GM19463 (cell line): ENCODE results near the gene CCR5.

ENCODE experiments used
- ATAC-seq: cut with Tn5 transposase; IDR thresholded peaks from one replicate; pipeline ENCODE4 v1.9.1; 2021; ENCODE audit warnings: mild to moderate bottlenecking, moderate library complexity; ENCODE audit not compliant: unreplicated experiment

CCR5 gene

GRCh38 chr3:46406443-46406787 lies 35.7 kb downstream of the CCR5 start:
- no peak for ATAC-seq

DNA sequence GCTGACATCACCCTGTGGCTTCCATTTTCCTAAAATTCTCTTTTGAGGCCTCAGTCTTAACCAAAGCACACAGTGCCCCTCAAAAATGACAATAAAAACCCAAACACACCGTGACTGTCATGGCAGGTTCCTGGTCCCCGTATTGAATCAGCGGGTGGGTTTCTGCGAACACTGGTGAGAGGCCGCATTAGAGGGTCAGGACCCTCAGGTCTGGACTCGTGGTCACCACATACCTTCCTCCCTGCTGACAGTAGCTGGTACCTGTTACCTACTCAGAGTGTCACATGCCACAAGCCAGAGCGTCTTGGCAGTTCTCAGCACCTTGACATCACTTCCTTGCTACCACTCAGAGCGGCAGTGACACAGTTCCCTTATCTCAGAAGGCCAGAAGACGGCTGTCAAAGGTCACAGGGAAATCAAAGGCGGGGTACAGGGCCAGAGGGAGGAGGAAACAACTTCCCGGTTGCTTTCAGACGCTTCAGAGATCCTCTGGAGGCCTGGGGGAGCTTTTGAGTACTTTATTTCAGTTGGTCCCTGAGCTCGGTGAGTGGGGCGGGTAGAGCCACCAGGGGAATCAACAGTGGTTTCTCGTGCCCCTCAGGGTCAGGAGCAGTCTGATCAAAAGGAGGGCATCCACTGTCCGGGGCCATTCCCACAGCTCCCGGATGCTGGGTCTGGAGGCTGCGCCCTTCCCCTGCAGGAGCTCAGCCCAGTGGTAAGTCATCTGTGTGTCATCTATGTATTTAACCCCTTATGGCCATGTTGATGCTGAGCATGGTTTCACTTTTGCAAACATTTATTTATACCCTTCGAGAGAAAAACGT lies 36.3 kb downstream of the CCR5 start, which contains the start of the genes CCR5AS and CCRL2:
Gene CCR5AS (minus strand): TSS at position 279 of the 824 bp plus-strand sequence.
Gene CCRL2 (plus strand): TSS at position 472 of the 824 bp plus-strand sequence. CDS start 821 bp downstream, outside the sequence.
- no peak for ATAC-seq

DNA sequence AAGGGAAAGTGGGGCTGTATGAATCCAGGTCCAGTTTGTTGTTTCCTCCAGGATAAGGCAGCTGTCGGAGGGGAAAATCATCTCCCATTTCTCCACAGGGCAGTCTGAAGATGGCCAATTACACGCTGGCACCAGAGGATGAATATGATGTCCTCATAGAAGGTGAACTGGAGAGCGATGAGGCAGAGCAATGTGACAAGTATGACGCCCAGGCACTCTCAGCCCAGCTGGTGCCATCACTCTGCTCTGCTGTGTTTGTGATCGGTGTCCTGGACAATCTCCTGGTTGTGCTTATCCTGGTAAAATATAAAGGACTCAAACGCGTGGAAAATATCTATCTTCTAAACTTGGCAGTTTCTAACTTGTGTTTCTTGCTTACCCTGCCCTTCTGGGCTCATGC lies 37.2 kb downstream of the CCR5 start:
- no peak for ATAC-seq

DNA sequence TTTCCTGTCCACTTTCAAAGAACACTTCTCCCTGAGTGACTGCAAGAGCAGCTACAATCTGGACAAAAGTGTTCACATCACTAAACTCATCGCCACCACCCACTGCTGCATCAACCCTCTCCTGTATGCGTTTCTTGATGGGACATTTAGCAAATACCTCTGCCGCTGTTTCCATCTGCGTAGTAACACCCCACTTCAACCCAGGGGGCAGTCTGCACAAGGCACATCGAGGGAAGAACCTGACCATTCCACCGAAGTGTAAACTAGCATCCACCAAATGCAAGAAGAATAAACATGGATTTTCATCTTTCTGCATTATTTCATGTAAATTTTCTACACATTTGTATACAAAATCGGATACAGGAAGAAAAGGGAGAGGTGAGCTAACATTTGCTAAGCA lies 38.1 kb downstream of the CCR5 start:
- no peak for ATAC-seq

DNA sequence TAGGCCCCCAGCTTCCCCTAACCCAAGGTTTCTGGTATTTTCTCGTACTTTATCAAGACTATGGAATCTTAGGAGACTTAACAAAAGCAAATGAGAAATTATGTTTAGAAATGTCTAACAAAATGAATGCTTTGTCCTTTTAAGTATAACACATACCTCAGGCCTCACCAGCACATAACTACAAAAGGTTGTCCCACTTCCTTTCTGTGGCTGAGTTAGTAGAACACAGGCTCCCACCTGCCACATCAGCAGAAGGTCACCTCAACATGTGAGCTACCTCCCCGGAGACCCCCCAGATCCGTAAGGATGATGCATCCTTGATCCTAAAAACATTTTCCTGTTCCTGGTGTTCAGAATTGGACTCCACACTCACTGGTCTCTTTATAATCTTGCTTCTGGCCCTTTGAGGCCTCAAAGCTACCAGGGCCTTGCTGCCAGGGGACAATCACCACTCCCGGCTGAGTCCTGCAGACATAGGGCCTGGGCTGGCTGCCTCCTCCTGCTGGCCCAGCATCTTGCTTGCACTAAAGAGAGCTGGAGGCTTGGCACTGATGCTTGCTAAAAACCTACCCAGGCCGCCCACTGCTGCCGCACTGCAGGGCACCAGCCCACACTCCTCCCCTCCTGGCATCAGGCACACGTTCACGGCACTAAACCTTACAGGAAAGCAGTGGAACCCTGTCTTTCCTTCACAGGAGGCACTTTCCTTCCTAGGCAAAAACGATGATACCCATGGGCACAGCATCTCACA lies 39.2 kb downstream of the CCR5 start:
- no peak for ATAC-seq

GRCh38 chr3:46410669-46411068 lies 39.9 kb downstream of the CCR5 start:
- no peak for ATAC-seq

GRCh38 chr3:46411271-46411670 lies 40.5 kb downstream of the CCR5 start:
- ATAC-seq, result no peak

DNA sequence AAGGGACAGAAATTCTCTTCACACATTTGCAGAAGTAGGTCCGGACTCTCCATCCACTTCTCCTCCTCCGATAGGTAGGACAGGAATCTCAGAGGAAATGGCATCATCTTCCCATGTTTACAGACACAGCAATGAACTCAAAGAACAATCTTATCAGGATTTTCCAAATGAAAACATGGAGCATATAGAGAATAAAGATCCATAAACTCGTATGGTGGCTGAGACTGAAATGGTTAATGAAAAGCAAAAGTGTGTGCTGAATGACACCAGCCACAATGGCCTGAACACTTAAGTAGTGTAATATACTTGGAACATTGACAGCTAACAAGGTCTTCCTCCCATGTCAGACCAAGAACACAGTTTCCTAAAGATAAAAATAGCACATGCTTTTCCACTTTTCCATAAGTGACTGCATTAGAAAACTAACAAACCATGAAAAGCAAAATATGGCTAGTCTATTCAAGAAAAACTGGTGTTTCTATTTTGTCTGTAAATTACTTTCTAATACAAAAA lies 42.1 kb downstream of the CCR5 start:
- ATAC-seq, result no peak

DNA sequence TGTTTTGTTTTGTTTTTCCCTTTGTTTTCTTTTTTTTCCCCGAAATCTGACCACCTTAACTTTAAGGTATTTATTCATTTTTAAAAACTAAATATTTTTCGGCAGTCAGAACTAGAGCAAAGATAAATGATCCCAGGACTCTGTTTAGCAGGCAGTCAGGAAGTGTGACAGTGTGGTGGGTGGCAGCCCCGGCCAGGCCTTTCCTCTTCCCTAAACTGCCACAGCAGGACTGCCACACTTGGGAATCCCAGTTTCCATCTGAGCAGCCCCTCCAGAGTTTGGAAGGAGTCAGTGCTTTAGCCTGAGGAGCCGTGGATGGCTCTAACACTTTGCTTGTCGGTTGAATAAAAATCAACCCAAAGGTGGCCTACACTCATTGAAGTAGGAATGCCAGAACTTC lies 43.2 kb downstream of the CCR5 start:
- no peak for ATAC-seq

- no peak for ATAC-seq
These were observed 44.0 kb downstream of the CCR5 start for GRCh38 chr3:46414739-46415138.

- no peak for ATAC-seq
These were observed 45.5 kb downstream of the CCR5 start for GRCh38 chr3:46416125-46416810.

DNA sequence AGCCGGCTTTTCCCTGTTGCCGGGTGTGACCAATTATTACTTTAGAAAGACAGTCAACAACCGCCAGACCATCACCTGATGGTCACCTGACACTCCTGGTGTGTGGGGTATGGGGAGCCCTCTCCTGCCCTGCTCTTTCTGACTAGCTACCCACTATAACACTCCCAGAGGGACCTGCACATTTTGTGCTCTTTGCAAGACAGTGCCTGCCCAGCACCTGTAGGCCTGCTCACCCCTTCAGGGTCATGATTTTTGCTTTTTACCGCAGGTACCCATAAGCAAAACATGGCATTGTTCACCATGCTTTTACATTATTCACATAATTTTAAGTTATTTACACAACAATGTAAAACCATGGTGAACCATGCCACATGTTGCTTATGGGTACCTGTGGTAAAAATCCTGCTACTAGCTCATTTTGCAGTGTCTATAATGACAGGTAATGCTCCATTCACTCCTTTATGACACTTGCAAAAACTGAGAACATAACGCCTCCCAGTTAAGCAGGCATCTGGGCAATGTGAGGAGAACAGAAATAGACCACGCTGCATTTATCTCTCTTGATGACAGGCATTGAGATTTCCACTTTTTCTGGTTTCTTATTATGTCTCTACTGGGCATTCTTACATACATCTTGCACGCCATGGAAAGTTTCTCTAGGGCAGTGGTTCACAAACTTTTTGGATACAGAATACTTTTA lies 46.2 kb downstream of the CCR5 start:
- no peak for ATAC-seq

GRCh38 chr3:46417841-46418611 lies 47.3 kb downstream of the CCR5 start:
- ATAC-seq, result no peak

GRCh38 chr3:46419816-46420215 lies 49.1 kb downstream of the CCR5 start:
- no peak for ATAC-seq

DNA sequence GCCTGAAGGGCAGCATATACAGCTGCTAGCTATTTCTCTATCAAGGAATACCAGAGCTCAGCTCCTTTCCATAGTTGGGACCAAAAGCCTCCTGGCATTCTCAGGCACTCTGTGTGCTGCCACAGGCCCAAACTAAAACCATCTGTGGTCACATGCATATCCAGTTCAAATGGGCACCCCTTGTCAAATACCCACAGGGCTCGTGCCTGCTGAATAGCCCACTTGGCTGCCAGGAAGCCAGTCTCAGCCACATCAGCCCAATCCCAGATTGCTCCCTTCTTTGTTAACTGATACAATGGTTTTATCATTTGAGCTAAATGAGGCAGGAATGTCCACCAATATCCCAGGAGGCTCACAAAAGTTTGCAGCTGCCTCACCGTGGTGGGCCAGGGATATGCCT lies 50.2 kb downstream of the CCR5 start:
- no peak for ATAC-seq

GRCh38 chr3:46422617-46423016 lies 51.9 kb downstream of the CCR5 start:
- no peak for ATAC-seq

- ATAC-seq, result no peak
These were observed 52.8 kb downstream of the CCR5 start for GRCh38 chr3:46423588-46423987.
